Tibial nerve (tissue), 4 donors: ENCODE measurements around the gene CCDC24. TPM values are rescaled to one million over a fixed set of nuclear protein-coding genes. Genes with fewer than 3 reads are reported as not detected.

ENCODE experiments used
- total RNA-seq, 4 donors: library from RNA; depleted of rRNA; stranded (reverse); fragments of >200 nt; gene quantifications; one replicate each; pipeline ENCODE4 v1.1.0, GENCODE V29; 2016

The CCDC24 gene
- total RNA-seq, 4 donors from 2014 or later = 5.4 to 18.8 (median 8.9) TPM

Other genes starting within 250 kb of the CCDC24 start
- gene ARTN, start 57.8 kb upstream of the CCDC24 start, total RNA-seq = 1 to 10 TPM in 1 of 4 donors, under 1 TPM in 1, not detected in 2; 0.66 to 1.4 TPM
- gene IPO13, start 44.6 kb upstream of the CCDC24 start, total RNA-seq = 10 to 100 TPM; 27.8 to 41.1 (median 31.2) TPM
- gene DPH2, start 21.6 kb upstream of the CCDC24 start, total RNA-seq = 10 to 100 TPM; 25.7 to 41.7 (median 31.9) TPM
- 100 to 1,000 TPM; 101 to 132 (median 113) TPM for gene ATP6V0B, start 16.6 kb upstream of the CCDC24 start, total RNA-seq
- 10 to 100 TPM; 15.5 to 49.8 (median 21.1) TPM for gene B4GALT2, start 12.4 kb upstream of the CCDC24 start, total RNA-seq
- gene SLC6A9, start 39.9 kb downstream of the CCDC24 start, total RNA-seq = 1 to 10 TPM in 1 of 4 donors, under 1 TPM in 3; 0.42 to 1.8 (median 0.83) TPM
- not detected for gene KLF17, start 127.2 kb downstream of the CCDC24 start, total RNA-seq
- gene KLF18, start 150.0 kb downstream of the CCDC24 start, total RNA-seq = not detected
- 10 to 100 TPM; 39.8 to 81.2 (median 67.0) TPM for gene DMAP1, start 221.9 kb downstream of the CCDC24 start, total RNA-seq